ENCODE data around the gene NUP107.

The NUP107 gene

GRCh38 chr12:68743356-68743755 lies 56.6 kb downstream of the NUP107 start:
- no peak for DNase-seq (ENCODE audit: low spot score)

DNA sequence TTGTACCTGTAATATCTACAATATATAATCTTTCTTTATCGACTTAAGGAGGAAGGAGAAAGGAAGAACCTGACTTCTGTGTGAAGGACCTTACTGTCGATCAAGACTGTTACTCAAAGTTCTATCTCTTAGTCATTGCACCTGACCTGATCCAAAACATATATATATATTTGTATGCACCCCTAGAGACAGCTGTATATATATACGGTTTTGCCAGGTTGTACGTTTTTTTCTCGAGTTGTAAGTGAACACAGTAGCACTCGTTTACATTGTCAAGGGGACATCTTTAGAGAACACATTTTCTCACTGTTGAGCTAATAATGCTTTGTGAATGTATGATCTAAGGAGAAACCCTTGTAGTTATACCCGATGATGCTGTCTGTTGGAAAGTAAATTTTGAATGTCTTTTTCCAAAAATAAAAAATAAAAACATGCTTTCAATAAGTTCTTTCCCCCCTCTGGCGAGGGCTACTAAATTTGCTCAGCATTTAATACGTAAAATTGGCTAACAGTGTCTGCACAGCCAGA lies 58.7 kb downstream of the NUP107 start:
- DNase-seq (ENCODE audit: low spot score), result peak; percentile 78

- peak; percentile 96 for DNase-seq (ENCODE audit: low spot score)
Observed at GRCh38 chr12:68745904-68746571, 59.3 kb downstream of the NUP107 start, which contains the start of gene SLC35E3. SLC35E3 (plus strand) TSS chr12:68746176; CDS start chr12:68746378, 202 bp downstream.

- peak; percentile 56 for DNase-seq (ENCODE audit: low spot score)
Observed at GRCh38 chr12:68746572-68747180, 59.9 kb downstream of the NUP107 start.

- no peak for DNase-seq (ENCODE audit: low spot score)
Observed at GRCh38 chr12:68749443-68749842, 62.7 kb downstream of the NUP107 start.

GRCh38 chr12:68749861-68750260 lies 63.1 kb downstream of the NUP107 start:
- DNase-seq (ENCODE audit: low spot score), result no peak

GRCh38 chr12:68750506-68750905 lies 63.7 kb downstream of the NUP107 start:
- DNase-seq (ENCODE audit: low spot score), result no peak

GRCh38 chr12:68755536-68756243 lies 68.9 kb downstream of the NUP107 start:
- DNase-seq (ENCODE audit: low spot score), result no peak

DNA sequence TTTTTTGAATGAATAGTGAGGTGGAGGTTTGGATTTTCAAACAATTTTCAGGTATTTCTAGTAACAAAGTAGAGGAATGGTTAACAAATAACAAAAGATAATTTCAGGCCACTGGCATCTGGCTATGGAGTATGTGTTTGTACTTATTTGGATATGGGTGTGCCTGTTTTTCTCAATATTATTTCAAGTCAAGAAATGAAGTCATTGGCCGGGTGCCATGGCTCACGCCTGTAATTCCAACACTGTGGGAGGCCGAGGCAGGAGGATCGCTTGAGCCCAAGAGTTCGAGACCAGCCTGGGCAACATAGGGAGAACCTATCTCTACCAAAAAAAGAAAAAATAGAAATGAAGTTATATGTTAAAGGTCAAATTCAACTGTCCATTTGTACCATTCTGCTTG lies 73.1 kb downstream of the NUP107 start:
- no peak for DNase-seq (ENCODE audit: low spot score)

DNA sequence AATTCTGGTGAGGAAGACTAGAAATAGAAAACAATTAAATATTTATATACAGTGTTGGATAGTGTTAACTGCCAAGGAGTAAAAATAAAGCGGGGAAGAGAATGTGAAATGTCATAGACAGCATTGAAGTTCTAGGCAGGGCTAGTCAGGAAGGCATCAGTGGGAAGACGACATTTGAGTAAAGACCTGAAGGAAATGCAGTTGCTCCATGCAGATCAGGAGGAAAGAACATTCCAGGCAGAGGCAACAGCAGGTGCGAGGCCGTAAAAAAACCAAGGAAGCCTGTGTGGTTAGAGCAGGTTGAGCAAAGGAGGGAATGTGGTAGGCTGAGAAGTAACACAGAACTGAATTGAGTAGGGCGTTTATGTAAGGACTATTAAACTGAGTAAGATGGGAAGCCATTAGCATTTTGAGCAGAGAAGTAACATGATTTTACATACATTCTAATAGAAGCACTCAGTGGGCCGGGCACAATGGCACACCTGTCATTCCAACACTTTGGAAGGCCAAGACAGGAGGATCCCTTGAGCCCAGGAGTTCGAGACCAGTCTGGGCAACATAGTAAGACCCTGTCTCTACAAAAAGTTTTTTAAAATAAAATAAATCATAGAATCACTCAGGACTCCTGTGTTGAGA lies 74.1 kb downstream of the NUP107 start:
- DNase-seq (ENCODE audit: low spot score), result no peak

DNA sequence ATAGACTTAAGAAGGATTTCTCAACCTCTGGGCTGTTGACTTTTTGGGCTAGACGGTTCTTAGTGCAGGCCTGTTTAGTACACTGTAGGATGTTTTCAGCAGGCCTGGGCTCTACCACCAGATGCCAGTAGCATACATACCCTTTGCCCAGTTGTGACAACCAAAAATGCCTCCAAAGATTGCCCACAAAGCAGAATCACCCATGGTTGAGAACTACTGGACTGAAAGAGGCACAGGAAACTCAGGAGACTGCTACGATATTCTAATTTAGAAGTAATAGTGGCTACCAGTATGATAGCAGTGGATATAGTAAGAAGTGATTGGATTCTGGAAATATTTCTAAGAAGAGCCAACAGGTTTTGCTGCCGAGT lies 74.6 kb downstream of the NUP107 start:
- no peak for DNase-seq (ENCODE audit: low spot score)

DNA sequence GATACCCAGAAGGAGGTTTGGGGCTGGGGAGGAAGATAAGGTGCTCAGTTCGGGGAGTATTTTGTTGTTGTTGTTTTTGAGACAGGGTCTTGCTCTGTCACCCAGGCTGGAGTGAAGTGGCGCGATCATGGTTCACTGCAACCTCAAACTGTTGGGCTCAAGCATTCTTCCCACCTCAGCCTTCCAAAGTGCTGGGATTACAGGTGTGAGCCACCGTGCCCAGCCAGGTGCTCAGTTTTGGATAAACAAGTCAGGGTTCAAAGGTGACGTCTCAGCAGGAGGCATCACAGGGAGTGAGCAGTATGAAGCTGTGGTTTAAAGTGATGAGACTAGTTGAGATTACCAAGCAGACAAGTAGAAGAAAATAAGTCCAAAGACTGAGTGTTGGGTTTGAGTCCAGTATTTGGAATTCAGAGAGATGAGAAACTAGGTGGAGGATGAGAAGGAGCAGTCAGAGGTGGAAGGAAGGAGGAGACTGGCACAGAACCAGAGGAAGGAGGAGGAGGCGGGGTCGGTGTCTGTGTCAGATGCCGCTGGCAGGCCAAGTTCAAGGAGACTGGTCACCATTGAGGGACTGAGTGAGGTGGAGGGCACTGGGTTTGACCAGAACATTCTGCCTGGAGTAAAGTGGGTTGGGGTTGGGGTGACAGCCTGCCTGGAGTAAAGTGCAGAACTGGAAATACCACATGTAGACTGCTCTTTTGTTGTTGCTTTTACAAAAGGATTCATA lies 75.3 kb downstream of the NUP107 start:
- no peak for DNase-seq (ENCODE audit: low spot score)

DNA sequence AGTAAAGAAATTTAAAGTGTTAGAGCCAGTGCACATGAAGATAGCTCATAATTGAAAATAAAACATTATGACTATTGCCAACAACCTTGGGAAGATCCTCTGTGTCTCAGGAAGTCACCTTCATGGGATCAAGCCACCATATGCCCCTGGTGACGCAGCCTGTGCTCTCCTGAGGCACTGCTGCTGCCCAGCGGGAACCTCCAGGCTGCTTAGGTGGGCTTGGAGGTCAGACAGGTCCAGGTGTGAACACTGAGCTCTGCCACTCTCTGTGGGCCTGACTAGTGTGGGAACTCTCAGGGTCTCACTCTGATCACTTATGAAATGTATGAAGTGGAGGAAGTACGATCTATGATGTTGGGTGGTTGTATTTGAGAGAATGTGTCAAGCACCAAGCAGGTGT lies 75.9 kb downstream of the NUP107 start:
- DNase-seq (ENCODE audit: low spot score), result no peak

DNA sequence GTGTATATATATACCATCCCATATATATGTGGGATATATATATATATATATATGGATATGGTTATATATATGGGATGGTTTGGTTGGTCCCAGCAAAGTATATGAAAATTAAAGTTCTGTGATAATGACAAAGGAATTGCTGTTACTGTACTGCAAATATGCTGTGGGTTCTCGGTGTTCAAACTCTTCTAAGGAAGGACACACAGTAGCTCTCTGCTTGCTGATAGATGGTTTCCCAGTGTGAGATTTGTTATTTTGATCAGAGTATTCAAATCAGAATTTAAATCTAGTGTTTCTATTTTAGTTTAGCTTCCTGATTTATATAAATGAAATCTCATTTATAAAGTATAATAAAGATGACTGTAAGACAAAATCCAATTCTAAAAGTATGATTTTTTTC lies 78.9 kb downstream of the NUP107 start:
- DNase-seq (ENCODE audit: low spot score), result no peak

DNA sequence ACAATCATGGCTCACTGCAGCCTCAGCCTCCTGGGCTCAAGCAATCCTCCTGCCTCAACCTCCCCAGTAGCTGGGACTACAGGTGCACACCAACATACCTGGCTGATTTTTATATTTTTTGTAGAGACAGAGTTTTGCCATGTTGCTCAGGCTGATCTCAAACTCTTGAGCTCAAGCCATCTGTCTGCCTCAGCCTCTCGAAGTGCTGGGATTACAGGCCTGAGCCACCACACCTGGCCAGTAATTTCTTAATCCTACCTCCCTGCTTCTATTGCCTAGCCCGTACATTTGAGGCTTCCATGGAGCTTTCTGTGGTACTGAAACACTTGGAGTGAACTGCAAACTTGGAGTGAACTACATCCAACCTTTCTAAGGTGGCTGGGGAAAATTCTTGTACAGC lies 79.9 kb downstream of the NUP107 start:
- DNase-seq (ENCODE audit: low spot score), result no peak

DNA sequence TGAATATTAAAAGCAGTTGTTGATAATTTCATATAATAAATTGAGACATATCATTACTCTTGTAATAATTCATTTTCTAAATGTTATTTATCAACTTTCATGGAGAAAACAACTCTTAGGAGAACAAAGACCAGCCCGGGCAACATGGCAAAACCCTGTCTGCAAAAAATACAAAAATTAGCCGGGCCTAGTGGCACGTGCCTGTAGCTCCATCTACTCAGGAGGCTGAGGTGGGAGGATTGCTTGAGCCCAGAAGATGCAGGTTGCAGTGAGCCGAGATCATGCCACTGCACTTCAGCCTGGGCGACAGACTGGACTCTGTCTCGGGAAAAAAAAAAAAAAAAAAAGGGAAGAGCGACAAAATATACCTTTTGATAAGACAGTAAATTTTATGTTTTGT lies 80.4 kb downstream of the NUP107 start:
- no peak for DNase-seq (ENCODE audit: low spot score)

GRCh38 chr12:68768431-68768939 lies 81.7 kb downstream of the NUP107 start:
- no peak for DNase-seq (ENCODE audit: low spot score)

DNA sequence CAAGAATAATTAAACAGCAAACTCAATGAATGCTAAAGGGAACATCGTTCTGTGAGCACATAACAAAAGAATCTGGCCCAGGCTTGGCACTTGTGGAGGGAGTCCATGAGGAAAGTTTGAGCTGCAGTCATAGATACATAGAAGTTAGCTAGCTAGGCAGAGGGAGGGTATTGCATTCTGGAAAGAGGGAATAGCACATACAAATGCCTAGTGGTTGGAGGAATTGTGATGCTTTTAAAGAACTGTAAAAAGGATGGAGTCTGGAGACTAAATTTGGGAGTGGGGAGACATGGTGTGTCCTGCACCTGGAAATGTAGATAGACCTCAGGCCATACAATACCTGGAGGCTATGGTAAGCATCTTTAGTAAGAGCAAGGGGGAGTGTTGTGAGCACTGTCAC lies 83.2 kb downstream of the NUP107 start:
- DNase-seq (ENCODE audit: low spot score), result no peak

DNA sequence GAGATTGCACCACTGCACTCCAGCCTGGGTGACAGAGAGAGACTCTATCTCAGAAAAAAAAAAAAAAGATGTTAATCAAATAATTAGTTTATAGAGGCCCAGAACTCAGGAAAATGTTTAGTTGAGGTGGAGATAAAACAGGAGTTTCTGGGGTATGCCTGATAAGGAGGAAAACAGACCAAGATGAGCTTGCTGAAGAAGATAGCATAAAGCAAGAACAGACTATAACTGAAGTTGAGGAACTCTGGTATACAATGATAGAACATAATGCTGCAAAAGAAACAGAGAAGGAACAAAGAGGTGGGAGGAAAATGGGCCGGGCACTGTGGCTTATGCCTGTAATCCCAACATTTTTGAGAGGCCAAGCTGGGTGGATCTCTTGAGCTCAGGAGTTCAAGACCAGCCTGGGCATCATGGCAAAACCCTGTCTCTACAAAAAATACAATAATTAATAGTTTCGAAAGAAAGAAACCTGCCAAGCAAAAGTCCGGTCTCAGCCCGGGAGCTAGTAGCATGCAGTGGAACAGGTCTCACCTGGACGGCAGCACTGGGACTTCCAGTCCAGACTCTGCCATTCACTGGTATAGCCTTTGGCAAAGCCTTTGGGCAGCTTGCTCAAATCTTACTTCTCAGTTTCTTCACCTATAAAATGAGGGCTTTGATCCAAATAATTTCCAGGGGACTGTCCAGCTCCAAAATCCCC lies 84.6 kb downstream of the NUP107 start:
- no peak for DNase-seq (ENCODE audit: low spot score)

GRCh38 chr12:68772714-68773113 lies 85.9 kb downstream of the NUP107 start:
- peak; percentile 92 for DNase-seq (ENCODE audit: low spot score)

DNA sequence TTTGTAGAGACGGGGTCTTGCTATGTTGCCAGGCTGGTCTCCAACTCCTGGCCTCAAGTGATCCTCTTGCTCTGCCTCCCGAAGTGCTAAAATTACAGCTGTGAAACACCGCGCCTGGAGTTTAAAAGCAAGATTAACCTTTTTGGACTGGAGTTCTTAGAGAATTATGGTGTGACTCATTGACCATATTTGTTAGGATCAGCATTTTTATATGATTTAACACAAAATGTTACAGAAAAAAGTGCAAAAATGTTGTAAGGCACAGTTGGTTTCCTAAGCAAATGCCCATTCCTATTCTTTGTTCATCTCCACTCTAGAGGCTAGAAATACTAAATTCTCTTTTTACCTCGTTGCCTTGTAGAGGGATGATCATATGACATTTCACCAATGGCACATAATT lies 86.8 kb downstream of the NUP107 start:
- DNase-seq (ENCODE audit: low spot score), result no peak
